Esophagus squamous epithelium (tissue), 4 donors: Measurements from ENCODE around the gene LRP5.
A peak's percentile ranks its signal among the peaks of the same experiment; 100 is the strongest.

ENCODE experiments used
- CTCF ChIP-seq, 6 experiments: fragments of 450-650 bp in 4 of 6; fragments of 200-600 bp in 2 of 6; sonication (generic) in 2 of 6; IDR thresholded peaks; one replicate each; pipeline ENCODE4 v1.5.1; 2016 to 2019; ENCODE audit warnings: antibody characterized with exemption in 6 of 6, mild to moderate bottlenecking in 4 of 6, moderate library complexity in 4 of 6
- POLR2A ChIP-seq, 4 donors: fragments of 450-650 bp; IDR thresholded peaks; one replicate each; pipeline ENCODE4 v1.6.1; 2017; ENCODE audit warnings: antibody characterized with exemption in 4 of 4, mild to moderate bottlenecking in 4 of 4, moderate library complexity in 3 of 4

- TF ChIP-seq POLR2A (IDR thresholded peaks at IDR 0.05) (no peak), CTCF (IDR thresholded peaks at IDR 0.05) (peak in 2 of 6 experiments; percentile 5 to 8)
Observed at GRCh38 chr11:68354148-68354872, 41.9 kb downstream of the LRP5 start.
